ENCODE results near the gene HRG.

- no peak for TF ChIP-seq CTCF (IDR thresholded peaks at IDR 0.05)
- no peak for TF ChIP-seq POLR2AphosphoS5 (IDR thresholded peaks at IDR 0.05; ENCODE audit: low read depth, low read length)
- no peak for TF ChIP-seq TEAD4 (IDR thresholded peaks at IDR 0.05; ENCODE audit: borderline replicate concordance, insufficient read depth)
- TF ChIP-seq USF2 (IDR thresholded peaks at IDR 0.05; ENCODE audit: borderline replicate concordance, low read depth, low read length), result no peak
- TF ChIP-seq JUND (IDR thresholded peaks at IDR 0.05), result no peak
- no peak for TF ChIP-seq ELF1 (IDR thresholded peaks at IDR 0.05)
- no peak for TF ChIP-seq SIN3A (IDR thresholded peaks at IDR 0.05; ENCODE audit: borderline replicate concordance, low read depth, low read length)
- no peak for TF ChIP-seq EP300 (IDR thresholded peaks at IDR 0.05; ENCODE audit: borderline replicate concordance in 1 of 2, low read depth in 1 of 2, low read length in 1 of 2)
Measured at GRCh38 chr3:186646106-186646505, 19.7 kb upstream of the HRG start.

All from SK-N-SH (cell line).